SK-N-SH treated with all-trans-retinoic acid at 6 μM for 48 hours (cell line): ENCODE measurements around the gene RABGAP1L.

Source experiments
- ARNTL ChIP-seq: fragments of 450-650 bp; formaldehyde crosslinking; IDR thresholded peaks from 2 replicates; pipeline ENCODE4 v1.5.0; 2020; ENCODE audit warnings: low read depth, mild to moderate bottlenecking, moderate library complexity, borderline replicate concordance
- ISL1 ChIP-seq: fragments of 250-450 bp; sonication (Bioruptor Pico); IDR thresholded peaks from 2 replicates; pipeline ENCODE4 v2.1.2; 2022; ENCODE audit warnings: mild to moderate bottlenecking, moderate library complexity
- TCF4 ChIP-seq: fragments of 250-450 bp; sonication (Bioruptor Pico); IDR thresholded peaks from 2 replicates; pipeline ENCODE4 v1.8.0; 2021; ENCODE audit warnings: mild to moderate bottlenecking, moderate library complexity, borderline replicate concordance
- ZNF565 ChIP-seq: fragments of 450-650 bp; formaldehyde crosslinking; conservative IDR thresholded peaks from 2 replicates; pipeline ENCODE4 v1.5.0; 2020; ENCODE audit warnings: low read depth, mild to moderate bottlenecking, moderate library complexity
- ZNF70 ChIP-seq: fragments of 450-650 bp; formaldehyde crosslinking; IDR thresholded peaks from 2 replicates; pipeline ENCODE4 v1.5.0; 2020; ENCODE audit warnings: mild to moderate bottlenecking, moderate library complexity
- TF ChIP-seq, protein P1 (sequence below): fragments of 250-450 bp; sonication (Bioruptor Pico); IDR thresholded peaks from 2 replicates; pipeline ENCODE4 v1.5.1; 2021; ENCODE audit warnings: mild to moderate bottlenecking, moderate library complexity
- TF ChIP-seq, protein P2 (sequence below): fragments of 250-450 bp; sonication (Bioruptor Pico); IDR thresholded peaks from 2 replicates; pipeline ENCODE4 v1.8.0; 2020; ENCODE audit warnings: mild to moderate bottlenecking, moderate library complexity, borderline replicate concordance
- TF ChIP-seq, protein P3 (sequence below): fragments of 250-450 bp; sonication (Bioruptor Pico); IDR thresholded peaks from 2 replicates; pipeline ENCODE4 v1.5.1; 2020; ENCODE audit warnings: low read depth, mild to moderate bottlenecking, moderate library complexity

DNA sequence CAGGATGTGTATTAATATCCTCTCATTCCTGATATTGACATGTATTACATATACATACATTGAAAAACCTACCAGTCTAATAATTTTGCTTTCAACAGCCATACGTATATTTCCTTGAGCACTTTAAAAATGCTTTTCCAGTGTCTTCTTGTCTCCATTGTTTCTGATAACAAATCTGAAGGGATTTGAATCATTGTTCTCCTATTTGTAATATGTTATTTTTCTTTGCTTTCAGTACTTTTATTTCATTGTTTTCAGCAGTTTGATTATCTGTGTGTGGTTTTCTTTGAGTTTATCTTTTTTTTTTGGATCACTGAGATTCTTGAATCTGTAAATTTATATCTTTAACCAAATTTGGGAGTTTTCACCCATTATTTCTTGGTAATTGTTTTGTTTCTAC lies 65.3 kb downstream of the RABGAP1L start:
- TF ChIP-seq, protein P1, sequence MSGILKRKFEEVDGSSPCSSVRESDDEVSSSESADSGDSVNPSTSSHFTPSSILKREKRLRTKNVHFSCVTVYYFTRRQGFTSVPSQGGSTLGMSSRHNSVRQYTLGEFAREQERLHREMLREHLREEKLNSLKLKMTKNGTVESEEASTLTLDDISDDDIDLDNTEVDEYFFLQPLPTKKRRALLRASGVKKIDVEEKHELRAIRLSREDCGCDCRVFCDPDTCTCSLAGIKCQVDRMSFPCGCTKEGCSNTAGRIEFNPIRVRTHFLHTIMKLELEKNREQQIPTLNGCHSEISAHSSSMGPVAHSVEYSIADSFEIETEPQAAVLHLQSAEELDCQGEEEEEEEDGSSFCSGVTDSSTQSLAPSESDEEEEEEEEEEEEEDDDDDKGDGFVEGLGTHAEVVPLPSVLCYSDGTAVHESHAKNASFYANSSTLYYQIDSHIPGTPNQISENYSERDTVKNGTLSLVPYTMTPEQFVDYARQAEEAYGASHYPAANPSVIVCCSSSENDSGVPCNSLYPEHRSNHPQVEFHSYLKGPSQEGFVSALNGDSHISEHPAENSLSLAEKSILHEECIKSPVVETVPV (CRISPR knock-in tag), result no peak
- TF ChIP-seq ZNF565 (no peak), ARNTL (CRISPR knock-in tag) (no peak), ISL1 (CRISPR knock-in tag) (no peak), ZNF70 (no peak), TCF4 (no peak)
- TF ChIP-seq, protein P2, sequence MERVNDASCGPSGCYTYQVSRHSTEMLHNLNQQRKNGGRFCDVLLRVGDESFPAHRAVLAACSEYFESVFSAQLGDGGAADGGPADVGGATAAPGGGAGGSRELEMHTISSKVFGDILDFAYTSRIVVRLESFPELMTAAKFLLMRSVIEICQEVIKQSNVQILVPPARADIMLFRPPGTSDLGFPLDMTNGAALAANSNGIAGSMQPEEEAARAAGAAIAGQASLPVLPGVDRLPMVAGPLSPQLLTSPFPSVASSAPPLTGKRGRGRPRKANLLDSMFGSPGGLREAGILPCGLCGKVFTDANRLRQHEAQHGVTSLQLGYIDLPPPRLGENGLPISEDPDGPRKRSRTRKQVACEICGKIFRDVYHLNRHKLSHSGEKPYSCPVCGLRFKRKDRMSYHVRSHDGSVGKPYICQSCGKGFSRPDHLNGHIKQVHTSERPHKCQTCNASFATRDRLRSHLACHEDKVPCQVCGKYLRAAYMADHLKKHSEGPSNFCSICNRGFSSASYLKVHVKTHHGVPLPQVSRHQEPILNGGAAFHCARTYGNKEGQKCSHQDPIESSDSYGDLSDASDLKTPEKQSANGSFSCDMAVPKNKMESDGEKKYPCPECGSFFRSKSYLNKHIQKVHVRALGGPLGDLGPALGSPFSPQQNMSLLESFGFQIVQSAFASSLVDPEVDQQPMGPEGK (CRISPR knock-in tag), result no peak
- TF ChIP-seq, protein P3, sequence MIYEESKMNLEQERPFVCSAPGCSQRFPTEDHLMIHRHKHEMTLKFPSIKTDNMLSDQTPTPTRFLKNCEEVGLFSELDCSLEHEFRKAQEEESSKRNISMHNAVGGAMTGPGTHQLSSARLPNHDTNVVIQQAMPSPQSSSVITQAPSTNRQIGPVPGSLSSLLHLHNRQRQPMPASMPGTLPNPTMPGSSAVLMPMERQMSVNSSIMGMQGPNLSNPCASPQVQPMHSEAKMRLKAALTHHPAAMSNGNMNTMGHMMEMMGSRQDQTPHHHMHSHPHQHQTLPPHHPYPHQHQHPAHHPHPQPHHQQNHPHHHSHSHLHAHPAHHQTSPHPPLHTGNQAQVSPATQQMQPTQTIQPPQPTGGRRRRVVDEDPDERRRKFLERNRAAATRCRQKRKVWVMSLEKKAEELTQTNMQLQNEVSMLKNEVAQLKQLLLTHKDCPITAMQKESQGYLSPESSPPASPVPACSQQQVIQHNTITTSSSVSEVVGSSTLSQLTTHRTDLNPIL (CRISPR knock-in tag), result no peak
